ENCODE data around the gene ATG16L2. TPM values are rescaled to one million over a fixed set of nuclear protein-coding genes. Genes with fewer than 3 reads are reported as not detected.

Gene ATG16L2
- polyA plus RNA-seq, 1 experiment: 4.2 TPM

GRCh38 chr11:72780296-72781062 lies 33.7 kb upstream of the ATG16L2 start:
- Histone ChIP-seq H3K27ac (ENCODE audit: low read depth, low read length) (no peak overlapping the region), H3K4me3 (ENCODE audit: low read depth, low read length) (peak overlapping the region; percentile 53), H3K27me3 (ENCODE audit: control insufficient read depth, insufficient read depth, low read length) (peaks cover 3% of the 10 kb centered on the region), H3K9me3 (ENCODE audit: control insufficient read depth, insufficient read depth, low read length) (no peaks in the 10 kb centered on the region)
- POLR2A ChIA-PET: no interaction called here
- no peak for DNase-seq (ENCODE audit: low read depth, low spot score)
- TF ChIP-seq CTCF (IDR thresholded peaks at IDR 0.05; ENCODE audit: low read depth, low read length): no peak
- CTCF ChIA-PET: interaction anchor here (1.3 kb wide), 1 partner anchor 12 kb away, joined by 4 read pairs; no protein-coding TSS in a partner anchor

GRCh38 chr11:72781063-72781312 lies 33.2 kb upstream of the ATG16L2 start:
- ChIA-PET POLR2A (no interaction called here), CTCF (no interaction called here)
- Histone ChIP-seq H3K4me3 (ENCODE audit: low read depth, low read length) (peak overlapping the region; percentile 53), H3K27ac (ENCODE audit: low read depth, low read length) (no peak overlapping the region), H3K27me3 (ENCODE audit: control insufficient read depth, insufficient read depth, low read length) (peaks cover 3% of the 10 kb centered on the region), H3K9me3 (ENCODE audit: control insufficient read depth, insufficient read depth, low read length) (no peaks in the 10 kb centered on the region)
- DNase-seq (ENCODE audit: low read depth, low spot score): no peak
- TF ChIP-seq CTCF (IDR thresholded peaks at IDR 0.05; ENCODE audit: low read depth, low read length): no peak

GRCh38 chr11:72781313-72782080 lies 32.7 kb upstream of the ATG16L2 start:
- DNase-seq (ENCODE audit: low read depth, low spot score): no peak
- ChIA-PET POLR2A (interaction anchor here (1.0 kb wide), 2 partner anchors 11 to 13 kb away, joined by 3 read pairs; no protein-coding TSS in a partner anchor), CTCF (interaction anchor here (1.0 kb wide), 1 partner anchor 13 kb away, joined by 3 read pairs; the partner anchor contains the start of gene STARD10)
- Histone ChIP-seq H3K27ac (ENCODE audit: low read depth, low read length) (no peak overlapping the region), H3K27me3 (ENCODE audit: control insufficient read depth, insufficient read depth, low read length) (peaks cover 3% of the 10 kb centered on the region), H3K4me3 (ENCODE audit: low read depth, low read length) (peak overlapping the region; percentile 53), H3K9me3 (ENCODE audit: control insufficient read depth, insufficient read depth, low read length) (no peaks in the 10 kb centered on the region)
- no peak for TF ChIP-seq CTCF (IDR thresholded peaks at IDR 0.05; ENCODE audit: low read depth, low read length)

- TF ChIP-seq CTCF (IDR thresholded peaks at IDR 0.05; ENCODE audit: low read depth, low read length): no peak
- H3K4me3 ChIP-seq (ENCODE audit: low read depth, low read length): peak overlapping the region; percentile 53
- no peak for DNase-seq (ENCODE audit: low read depth, low spot score)
- peaks cover 3% of the 10 kb centered on the region for H3K27me3 ChIP-seq (ENCODE audit: control insufficient read depth, insufficient read depth, low read length)
- CTCF ChIA-PET: interaction anchor here (1.0 to 1.5 kb wide), 2 partner anchors 10 to 12 kb away, joined by 3 to 7 read pairs; partner anchors contain the start of gene STARD10
- no peak overlapping the region for H3K27ac ChIP-seq (ENCODE audit: low read depth, low read length)
- no peaks in the 10 kb centered on the region for H3K9me3 ChIP-seq (ENCODE audit: control insufficient read depth, insufficient read depth, low read length)
- POLR2A ChIA-PET: interaction anchor here (1.0 kb wide), 2 partner anchors 10 to 12 kb away, joined by 3 read pairs; no protein-coding TSS in a partner anchor
Observed at GRCh38 chr11:72782081-72782920, 31.9 kb upstream of the ATG16L2 start.

All from AG04450 (cell line).